Measurements from ENCODE around the gene TRIM14.

GRCh38 chr9:98105006-98105405 lies 14.0 kb downstream of the TRIM14 start:
- TF ChIP-seq CTCF (conservative IDR thresholded peaks at IDR 0.05 in 1 of 2, IDR thresholded peaks at IDR 0.05 in 1 of 2; ENCODE audit: extremely low read depth in 1 of 2, insufficient read depth in 1 of 2, low read depth in 1 of 2, low read length in 2 of 2): no peak
- no peak for TF ChIP-seq EZH2 (IDR thresholded peaks at IDR 0.05; ENCODE audit: borderline replicate concordance, low read length)

Measured in mammary epithelial cell (primary cell).